Thoracic aorta (tissue), 2 donors: ENCODE data around the gene CGREF1. TPM values are rescaled to one million over a fixed set of nuclear protein-coding genes. Genes with fewer than 3 reads are reported as not detected.

Source experiments
- ATAC-seq: fragments of 150-250 bp; one replicate; pipeline ENCODE4 v1.8.0; 2017; ENCODE audit warnings: low read depth; ENCODE audit not compliant: insufficient number of reproducible peaks, low FRiP score
- DNase-seq: peaks from one replicate; pipeline ENCODE4 v3.0.0-alpha.2; 2020; ENCODE audit warnings: low spot score
- H3K27ac ChIP-seq, 2 donors: fragments of 200-600 bp; sonication (generic); 1 replicate in 1 of 2; 2 replicates in 1 of 2; pipeline ENCODE4 v1.5.1; 2016; ENCODE audit warnings: mild to moderate bottlenecking in 2 of 2, moderate library complexity in 2 of 2
- H3K27me3 ChIP-seq: fragments of 200-600 bp; sonication (generic); replicated peaks from 2 replicates; pipeline ENCODE4 v1.6.0; 2016; ENCODE audit warnings: mild to moderate bottlenecking; ENCODE audit not compliant: insufficient read depth
- H3K36me3 ChIP-seq: fragments of 200-600 bp; sonication (generic); one replicate; pipeline ENCODE4 v1.5.1; 2016
- H3K4me1 ChIP-seq, 2 donors: fragments of 200-600 bp; sonication (generic); 1 replicate in 1 of 2; 2 replicates in 1 of 2; pipeline versions ENCODE4 v1.5.1 to v1.6.0; 2016; ENCODE audit warnings: low read depth in 2 of 2, mild to moderate bottlenecking in 1 of 2; ENCODE audit not compliant: control insufficient read depth in 1 of 2
- H3K4me3 ChIP-seq: fragments of 200-600 bp; sonication (generic); 2 replicates; pipeline ENCODE4 v1.5.1; 2016; ENCODE audit warnings: mild to moderate bottlenecking
- H3K9me3 ChIP-seq: fragments of 200-600 bp; sonication (generic); 2 replicates; pipeline ENCODE4 v1.5.1; 2016
- CTCF ChIP-seq: fragments of 200-600 bp; sonication (generic); IDR thresholded peaks from one replicate; pipeline ENCODE4 v1.5.1; 2019; ENCODE audit warnings: antibody characterized with exemption
- total RNA-seq, 2 donors: library from RNA; depleted of rRNA; stranded (reverse); fragments of >200 nt; gene quantifications; one replicate each; pipeline versions ENCODE4 v1.1.0 to v1.2.3, GENCODE V29; 2016

CGREF1 gene
- total RNA-seq, 2 donors from 2014 or later: 18.8 to 19.8 TPM

- Histone ChIP-seq H3K9me3 (no peaks in the 10 kb centered on the region), H3K27ac (no peak overlapping the region), H3K4me1 (no peaks in the 10 kb centered on the region), H3K27me3 (no peaks in the 10 kb centered on the region), H3K36me3 (no peaks in the 10 kb centered on the region), H3K4me3 (no peak overlapping the region)
- no peak for DNase-seq
- TF ChIP-seq CTCF: no peak
- no peak for ATAC-seq
Observed at GRCh38 chr2:27152102-27152795, 33.3 kb upstream of the CGREF1 start.

- Histone ChIP-seq H3K9me3 (no peaks in the 10 kb centered on the region), H3K36me3 (no peaks in the 10 kb centered on the region), H3K4me1 (no peaks in the 10 kb centered on the region), H3K27ac (no peak overlapping the region), H3K27me3 (no peaks in the 10 kb centered on the region), H3K4me3 (no peak overlapping the region)
- TF ChIP-seq CTCF: no peak
- DNase-seq: no peak
- ATAC-seq: no peak
Observed at GRCh38 chr2:27150639-27151230, 31.8 kb upstream of the CGREF1 start.

- ATAC-seq: no peak
- no peak overlapping the region for H3K4me3 ChIP-seq
Observed at GRCh38 chr2:27149570-27150405, 30.9 kb upstream of the CGREF1 start.

GRCh38 chr2:27148801-27149439 is 30.0 kb upstream of the CGREF1 start, which contains the start of gene TCF23:
TCF23 (plus strand) TSS chr2:27149004; CDS start chr2:27149134, 130 bp downstream.
- ATAC-seq (no peak), DNase-seq (no peak)
- no peaks in the 10 kb centered on the region for H3K27me3 ChIP-seq
- no peak within 1 kb of the TSS for H3K4me3 ChIP-seq
- H3K36me3 ChIP-seq: no peaks in the 10 kb centered on the region
- H3K9me3 ChIP-seq: no peaks in the 10 kb centered on the region
- no peaks in the 10 kb centered on the region for H3K4me1 ChIP-seq
- no peak for TF ChIP-seq CTCF
- H3K27ac ChIP-seq: no peak within 1 kb of the TSS

More at GRCh38 chr2:27149570-27150405, 30.9 kb upstream of the CGREF1 start:
- no peaks in the 10 kb centered on the region for H3K9me3 ChIP-seq
- TF ChIP-seq CTCF: no peak
- H3K36me3 ChIP-seq: no peaks in the 10 kb centered on the region
- H3K4me1 ChIP-seq: no peaks in the 10 kb centered on the region
- no peak overlapping the region for H3K27ac ChIP-seq
- no peak for DNase-seq
- no peaks in the 10 kb centered on the region for H3K27me3 ChIP-seq

- Histone ChIP-seq H3K27ac (no peak overlapping the region), H3K4me1 (no peaks in the 10 kb centered on the region), H3K36me3 (no peaks in the 10 kb centered on the region), H3K9me3 (no peaks in the 10 kb centered on the region), H3K27me3 (no peaks in the 10 kb centered on the region), H3K4me3 (no peak overlapping the region)
- ATAC-seq (no peak), DNase-seq (no peak)
- no peak for TF ChIP-seq CTCF
Observed at GRCh38 chr2:27147935-27148334, 29.0 kb upstream of the CGREF1 start.
